ENCODE measurements around the gene C19orf73. TPM values are rescaled to one million over a fixed set of nuclear protein-coding genes. Genes with fewer than 3 reads are reported as not detected.

The C19orf73 gene
- total and polyA plus RNA-seq, 2 experiments from 2014 or later = 8.1 to 9.1 TPM

DNA sequence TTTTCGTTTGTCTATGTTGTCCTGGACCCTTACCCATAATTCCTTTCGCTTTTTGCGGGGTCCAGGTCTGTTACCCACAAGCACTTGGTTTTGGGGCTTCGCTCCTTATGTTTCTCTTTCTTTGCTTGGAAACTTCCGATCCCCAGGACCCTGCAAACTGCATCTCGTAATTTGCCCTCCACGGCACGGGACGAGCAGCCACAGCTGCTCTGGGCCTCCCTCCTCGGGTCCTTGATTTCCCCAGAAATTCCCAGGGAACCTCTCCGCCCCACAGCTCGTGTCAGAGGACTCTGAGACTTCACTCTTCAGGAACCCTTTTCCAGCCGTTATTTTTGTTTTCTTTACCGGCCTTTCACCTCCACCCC is 33.1 kb downstream of the C19orf73 start:
- Mint-ChIP-seq H3K4me3 (peak overlapping the region; percentile 98), H3K4me1 (peaks cover 16% of the 10 kb centered on the region), H3K27ac (peak overlapping the region; percentile 96), H3K27me3 (ENCODE audit: insufficient read depth, low read depth, poor library complexity) (peaks cover 14% of the 10 kb centered on the region), H3K36me3 (ENCODE audit: low read depth) (peaks cover 44% of the 10 kb centered on the region), H3K9me3 (peaks cover 3% of the 10 kb centered on the region; the same call in 2 of the 3 replicates)
- Histone ChIP-seq H3K4me1 (ENCODE audit: insufficient read depth) (peaks cover 13% of the 10 kb centered on the region), H2AFZ (peak overlapping the region; percentile 94), H3K27me3 (ENCODE audit: insufficient read depth) (no peaks in the 10 kb centered on the region), H3K4me3 (peak overlapping the region; percentile 86), H3K36me3 (ENCODE audit: insufficient read depth) (peaks cover 35% of the 10 kb centered on the region), H3K27ac (ENCODE audit: low read depth) (peak overlapping the region; percentile 93), H3F3A (replicated peaks; ENCODE audit: low read depth) (peaks cover 19% of the 10 kb centered on the region), H3K79me2 (replicated peaks; ENCODE audit: insufficient read depth) (peaks cover 49% of the 10 kb centered on the region), H3K9me2 (ENCODE audit: insufficient read depth) (no peaks in the 10 kb centered on the region), H3K4me2 (peak overlapping the region; percentile 89), H4K20me1 (replicated peaks; ENCODE audit: insufficient read depth) (peaks cover 38% of the 10 kb centered on the region)
- ATAC-seq = peak; percentile 18
- DNase-seq (ENCODE audit: low spot score) = no peak
- TF ChIP-seq EZH2 (IDR thresholded peaks at IDR 0.05; ENCODE audit: low read depth, unreplicated experiment) (no peak), ZNF114 (CRISPR knock-in tag; IDR thresholded peaks at IDR 0.05) (no peak), JUNB (IDR thresholded peaks at IDR 0.05; ENCODE audit: unreplicated experiment) (no peak), ZNF331 (CRISPR knock-in tag; IDR thresholded peaks at IDR 0.05; ENCODE audit: low read depth) (no peak), STAT1 (IDR thresholded peaks at IDR 0.05; ENCODE audit: unreplicated experiment) (no peak)
- TF ChIP-seq, protein P1, sequence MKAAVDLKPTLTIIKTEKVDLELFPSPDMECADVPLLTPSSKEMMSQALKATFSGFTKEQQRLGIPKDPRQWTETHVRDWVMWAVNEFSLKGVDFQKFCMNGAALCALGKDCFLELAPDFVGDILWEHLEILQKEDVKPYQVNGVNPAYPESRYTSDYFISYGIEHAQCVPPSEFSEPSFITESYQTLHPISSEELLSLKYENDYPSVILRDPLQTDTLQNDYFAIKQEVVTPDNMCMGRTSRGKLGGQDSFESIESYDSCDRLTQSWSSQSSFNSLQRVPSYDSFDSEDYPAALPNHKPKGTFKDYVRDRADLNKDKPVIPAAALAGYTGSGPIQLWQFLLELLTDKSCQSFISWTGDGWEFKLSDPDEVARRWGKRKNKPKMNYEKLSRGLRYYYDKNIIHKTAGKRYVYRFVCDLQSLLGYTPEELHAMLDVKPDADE (IDR thresholded peaks at IDR 0.05) = no peak
- TF ChIP-seq, protein P2, sequence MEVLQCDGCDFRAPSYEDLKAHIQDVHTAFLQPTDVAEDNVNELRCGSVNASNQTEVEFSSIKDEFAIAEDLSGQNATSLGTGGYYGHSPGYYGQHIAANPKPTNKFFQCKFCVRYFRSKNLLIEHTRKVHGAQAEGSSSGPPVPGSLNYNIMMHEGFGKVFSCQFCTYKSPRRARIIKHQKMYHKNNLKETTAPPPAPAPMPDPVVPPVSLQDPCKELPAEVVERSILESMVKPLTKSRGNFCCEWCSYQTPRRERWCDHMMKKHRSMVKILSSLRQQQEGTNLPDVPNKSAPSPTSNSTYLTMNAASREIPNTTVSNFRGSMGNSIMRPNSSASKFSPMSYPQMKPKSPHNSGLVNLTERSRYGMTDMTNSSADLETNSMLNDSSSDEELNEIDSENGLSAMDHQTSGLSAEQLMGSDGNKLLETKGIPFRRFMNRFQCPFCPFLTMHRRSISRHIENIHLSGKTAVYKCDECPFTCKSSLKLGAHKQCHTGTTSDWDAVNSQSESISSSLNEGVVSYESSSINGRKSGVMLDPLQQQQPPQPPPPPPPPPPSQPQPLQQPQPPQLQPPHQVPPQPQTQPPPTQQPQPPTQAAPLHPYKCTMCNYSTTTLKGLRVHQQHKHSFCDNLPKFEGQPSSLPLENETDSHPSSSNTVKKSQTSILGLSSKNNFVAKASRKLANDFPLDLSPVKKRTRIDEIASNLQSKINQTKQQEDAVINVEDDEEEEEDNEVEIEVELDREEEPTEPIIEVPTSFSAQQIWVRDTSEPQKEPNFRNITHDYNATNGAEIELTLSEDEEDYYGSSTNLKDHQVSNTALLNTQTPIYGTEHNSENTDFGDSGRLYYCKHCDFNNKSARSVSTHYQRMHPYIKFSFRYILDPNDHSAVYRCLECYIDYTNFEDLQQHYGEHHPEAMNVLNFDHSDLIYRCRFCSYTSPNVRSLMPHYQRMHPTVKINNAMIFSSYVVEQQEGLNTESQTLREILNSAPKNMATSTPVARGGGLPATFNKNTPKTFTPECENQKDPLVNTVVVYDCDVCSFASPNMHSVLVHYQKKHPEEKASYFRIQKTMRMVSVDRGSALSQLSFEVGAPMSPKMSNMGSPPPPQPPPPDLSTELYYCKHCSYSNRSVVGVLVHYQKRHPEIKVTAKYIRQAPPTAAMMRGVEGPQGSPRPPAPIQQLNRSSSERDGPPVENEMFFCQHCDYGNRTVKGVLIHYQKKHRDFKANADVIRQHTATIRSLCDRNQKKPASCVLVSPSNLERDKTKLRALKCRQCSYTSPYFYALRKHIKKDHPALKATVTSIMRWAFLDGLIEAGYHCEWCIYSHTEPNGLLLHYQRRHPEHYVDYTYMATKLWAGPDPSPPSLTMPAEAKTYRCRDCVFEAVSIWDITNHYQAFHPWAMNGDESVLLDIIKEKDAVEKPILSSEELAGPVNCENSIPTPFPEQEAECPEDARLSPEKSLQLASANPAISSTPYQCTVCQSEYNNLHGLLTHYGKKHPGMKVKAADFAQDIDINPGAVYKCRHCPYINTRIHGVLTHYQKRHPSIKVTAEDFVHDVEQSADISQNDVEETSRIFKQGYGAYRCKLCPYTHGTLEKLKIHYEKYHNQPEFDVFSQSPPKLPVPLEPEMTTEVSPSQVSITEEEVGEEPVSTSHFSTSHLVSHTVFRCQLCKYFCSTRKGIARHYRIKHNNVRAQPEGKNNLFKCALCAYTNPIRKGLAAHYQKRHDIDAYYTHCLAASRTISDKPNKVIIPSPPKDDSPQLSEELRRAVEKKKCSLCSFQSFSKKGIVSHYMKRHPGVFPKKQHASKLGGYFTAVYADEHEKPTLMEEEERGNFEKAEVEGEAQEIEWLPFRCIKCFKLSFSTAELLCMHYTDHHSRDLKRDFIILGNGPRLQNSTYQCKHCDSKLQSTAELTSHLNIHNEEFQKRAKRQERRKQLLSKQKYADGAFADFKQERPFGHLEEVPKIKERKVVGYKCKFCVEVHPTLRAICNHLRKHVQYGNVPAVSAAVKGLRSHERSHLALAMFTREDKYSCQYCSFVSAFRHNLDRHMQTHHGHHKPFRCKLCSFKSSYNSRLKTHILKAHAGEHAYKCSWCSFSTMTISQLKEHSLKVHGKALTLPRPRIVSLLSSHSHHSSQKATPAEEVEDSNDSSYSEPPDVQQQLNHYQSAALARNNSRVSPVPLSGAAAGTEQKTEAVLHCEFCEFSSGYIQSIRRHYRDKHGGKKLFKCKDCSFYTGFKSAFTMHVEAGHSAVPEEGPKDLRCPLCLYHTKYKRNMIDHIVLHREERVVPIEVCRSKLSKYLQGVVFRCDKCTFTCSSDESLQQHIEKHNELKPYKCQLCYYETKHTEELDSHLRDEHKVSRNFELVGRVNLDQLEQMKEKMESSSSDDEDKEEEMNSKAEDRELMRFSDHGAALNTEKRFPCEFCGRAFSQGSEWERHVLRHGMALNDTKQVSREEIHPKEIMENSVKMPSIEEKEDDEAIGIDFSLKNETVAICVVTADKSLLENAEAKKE (CRISPR knock-in tag; IDR thresholded peaks at IDR 0.05) = no peak

Data from GM23338 (cell line).